Breast epithelium (tissue), 3 donors: ENCODE data around the gene MEOX1.
"Not testable (repeated sequence)": the region's sequence is repeated elsewhere in the genome, so short reads cannot be mapped to it uniquely, and the experiment has no call there.

Source experiments
- POLR2A ChIP-seq: fragments of 450-650 bp; IDR thresholded peaks from one replicate; pipeline ENCODE4 v1.6.1; 2016; ENCODE audit warnings: antibody characterized with exemption, mild to moderate bottlenecking, moderate library complexity
- POLR2AphosphoS5 ChIP-seq, 3 donors: sonication (generic); formaldehyde crosslinking; IDR thresholded peaks; one replicate each; pipeline ENCODE4 v1.6.1; 2017; ENCODE audit warnings: antibody characterized with exemption in 3 of 3
- TF ChIP-seq, protein P1 (sequence below), 3 donors: fragments of 450-650 bp; IDR thresholded peaks; one replicate each; pipeline ENCODE4 v1.5.1; 2016 to 2017; ENCODE audit warnings: antibody characterized with exemption in 3 of 3, mild to moderate bottlenecking in 3 of 3, moderate library complexity in 3 of 3

DNA sequence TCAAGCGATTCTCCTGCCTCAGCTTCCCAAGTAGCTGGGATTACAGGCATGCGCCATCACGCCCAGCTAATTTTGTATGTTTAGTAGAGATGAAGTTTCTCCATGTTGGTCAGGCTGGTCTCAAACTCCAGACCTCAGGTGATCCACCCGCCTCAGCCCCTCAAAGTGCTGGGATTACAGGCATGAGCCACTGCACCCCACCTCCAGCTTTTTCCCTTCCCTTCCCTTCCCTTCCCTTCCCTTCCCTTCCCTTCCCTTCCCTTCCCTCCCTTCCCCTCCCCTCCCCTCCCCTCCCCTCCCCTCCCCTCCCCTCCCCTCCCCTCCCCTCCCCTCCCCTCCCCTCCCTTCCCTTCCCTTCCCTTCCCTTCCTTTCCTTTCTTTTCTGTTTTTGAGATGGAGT lies 59.2 kb downstream of the MEOX1 start:
- TF ChIP-seq, protein P1, sequence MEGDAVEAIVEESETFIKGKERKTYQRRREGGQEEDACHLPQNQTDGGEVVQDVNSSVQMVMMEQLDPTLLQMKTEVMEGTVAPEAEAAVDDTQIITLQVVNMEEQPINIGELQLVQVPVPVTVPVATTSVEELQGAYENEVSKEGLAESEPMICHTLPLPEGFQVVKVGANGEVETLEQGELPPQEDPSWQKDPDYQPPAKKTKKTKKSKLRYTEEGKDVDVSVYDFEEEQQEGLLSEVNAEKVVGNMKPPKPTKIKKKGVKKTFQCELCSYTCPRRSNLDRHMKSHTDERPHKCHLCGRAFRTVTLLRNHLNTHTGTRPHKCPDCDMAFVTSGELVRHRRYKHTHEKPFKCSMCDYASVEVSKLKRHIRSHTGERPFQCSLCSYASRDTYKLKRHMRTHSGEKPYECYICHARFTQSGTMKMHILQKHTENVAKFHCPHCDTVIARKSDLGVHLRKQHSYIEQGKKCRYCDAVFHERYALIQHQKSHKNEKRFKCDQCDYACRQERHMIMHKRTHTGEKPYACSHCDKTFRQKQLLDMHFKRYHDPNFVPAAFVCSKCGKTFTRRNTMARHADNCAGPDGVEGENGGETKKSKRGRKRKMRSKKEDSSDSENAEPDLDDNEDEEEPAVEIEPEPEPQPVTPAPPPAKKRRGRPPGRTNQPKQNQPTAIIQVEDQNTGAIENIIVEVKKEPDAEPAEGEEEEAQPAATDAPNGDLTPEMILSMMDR (IDR thresholded peaks at IDR 0.05): not testable (repeated sequence)
- not testable (repeated sequence) for TF ChIP-seq POLR2AphosphoS5 (IDR thresholded peaks at IDR 0.05); POLR2A
